ENCODE measurements around the gene TMEM87B.
A peak's percentile ranks its signal among the peaks of the same experiment; 100 is the strongest.

The TMEM87B gene

GRCh38 chr2:112054847-112055729, at the start of gene TMEM87B:
Gene TMEM87B (plus strand): TSS chr2:112055269. CDS start chr2:112055592, 323 bp downstream.
- H3K27ac Mint-ChIP-seq = peak within 1 kb of the TSS; percentile 96
- H3K4me3 Mint-ChIP-seq = peak within 1 kb of the TSS; percentile 90 to 91
- ATAC-seq (replicated peaks) = peak; percentile 75 to 76
- peak; percentile 93 for DNase-seq
- H3K36me3 Mint-ChIP-seq = peaks cover 15 to 22% of the 10 kb centered on the region in 2 donors
- H3K9me3 Mint-ChIP-seq = no peaks in the 10 kb centered on the region
- H3K27me3 Mint-ChIP-seq = no peaks in the 10 kb centered on the region
- peaks cover 17 to 31% of the 10 kb centered on the region in 2 donors for H3K4me1 Mint-ChIP-seq

GRCh38 chr2:112005406-112006075, 49.5 kb upstream of the TMEM87B start:
- no peak overlapping the region for H3K4me3 Mint-ChIP-seq
- H3K27ac Mint-ChIP-seq = no peak overlapping the region
- DNase-seq (no peak), ATAC-seq (replicated peaks) (peak; percentile 30 to 40)
- H3K36me3 Mint-ChIP-seq = no peaks in the 10 kb centered on the region
- peaks cover 25 to 26% of the 10 kb centered on the region in 2 donors for H3K4me1 Mint-ChIP-seq
- no peaks in the 10 kb centered on the region for H3K9me3 Mint-ChIP-seq
- H3K27me3 Mint-ChIP-seq = no peaks in the 10 kb centered on the region

GRCh38 chr2:112006076-112006410, 49.0 kb upstream of the TMEM87B start:
- DNase-seq (no peak), ATAC-seq (replicated peaks) (no peak)
- Mint-ChIP-seq H3K27ac (no peak overlapping the region), H3K4me1 (peaks cover 21% of the 10 kb centered on the region in 2 donors), H3K36me3 (no peaks in the 10 kb centered on the region), H3K9me3 (no peaks in the 10 kb centered on the region), H3K27me3 (no peaks in the 10 kb centered on the region), H3K4me3 (no peak overlapping the region)

GRCh38 chr2:112007493-112007892, 47.6 kb upstream of the TMEM87B start:
- Mint-ChIP-seq H3K36me3 (no peaks in the 10 kb centered on the region), H3K4me3 (no peak overlapping the region), H3K27me3 (no peaks in the 10 kb centered on the region), H3K9me3 (no peaks in the 10 kb centered on the region), H3K4me1 (peaks cover 14% of the 10 kb centered on the region in 2 donors), H3K27ac (no peak overlapping the region)
- DNase-seq (no peak), ATAC-seq (replicated peaks) (no peak)

- no peaks in the 10 kb centered on the region for H3K9me3 Mint-ChIP-seq
- no peaks in the 10 kb centered on the region for H3K36me3 Mint-ChIP-seq
- DNase-seq (no peak), ATAC-seq (replicated peaks) (no peak)
- H3K4me1 Mint-ChIP-seq = peaks cover 8 to 11% of the 10 kb centered on the region in 2 donors
- H3K27ac Mint-ChIP-seq = no peak overlapping the region
- no peak overlapping the region for H3K4me3 Mint-ChIP-seq
- H3K27me3 Mint-ChIP-seq = no peaks in the 10 kb centered on the region
Observed at GRCh38 chr2:112008910-112009485, 46.1 kb upstream of the TMEM87B start.

GRCh38 chr2:112010751-112011150, 44.3 kb upstream of the TMEM87B start:
- H3K27me3 Mint-ChIP-seq = no peaks in the 10 kb centered on the region
- no peaks in the 10 kb centered on the region for H3K9me3 Mint-ChIP-seq
- H3K4me3 Mint-ChIP-seq = no peak overlapping the region
- DNase-seq (no peak), ATAC-seq (replicated peaks) (no peak)
- H3K4me1 Mint-ChIP-seq = peaks cover 0 to 3% of the 10 kb centered on the region in 2 donors
- H3K27ac Mint-ChIP-seq = no peak overlapping the region
- H3K36me3 Mint-ChIP-seq = no peaks in the 10 kb centered on the region

GRCh38 chr2:112012556-112012955, 42.5 kb upstream of the TMEM87B start:
- Mint-ChIP-seq H3K4me1 (no peaks in the 10 kb centered on the region), H3K9me3 (no peaks in the 10 kb centered on the region), H3K36me3 (peaks cover 0 to 2% of the 10 kb centered on the region in 2 donors), H3K4me3 (no peak overlapping the region), H3K27me3 (peaks cover 3 to 6% of the 10 kb centered on the region in 2 donors), H3K27ac (no peak overlapping the region)
- no peak for DNase-seq
- ATAC-seq (replicated peaks) = peak in 1 of 2 donors; percentile 34

- H3K4me3 Mint-ChIP-seq = no peak overlapping the region
Observed at GRCh38 chr2:112018846-112019245, 36.2 kb upstream of the TMEM87B start.

GRCh38 chr2:112019569-112019982, 35.5 kb upstream of the TMEM87B start:
- H3K27me3 Mint-ChIP-seq = peaks cover 18 to 21% of the 10 kb centered on the region in 2 donors
- peaks cover 0 to 2% of the 10 kb centered on the region in 2 donors for H3K36me3 Mint-ChIP-seq
- H3K4me1 Mint-ChIP-seq = no peaks in the 10 kb centered on the region
- DNase-seq (no peak), ATAC-seq (replicated peaks) (no peak)
- H3K4me3 Mint-ChIP-seq = no peak overlapping the region
- H3K9me3 Mint-ChIP-seq = no peaks in the 10 kb centered on the region
- H3K27ac Mint-ChIP-seq = no peak overlapping the region

More at GRCh38 chr2:112018846-112019245, 36.2 kb upstream of the TMEM87B start:
- Mint-ChIP-seq H3K27ac (no peak overlapping the region), H3K36me3 (peaks cover 0 to 2% of the 10 kb centered on the region in 2 donors), H3K9me3 (no peaks in the 10 kb centered on the region), H3K4me1 (no peaks in the 10 kb centered on the region), H3K27me3 (peaks cover 18 to 21% of the 10 kb centered on the region in 2 donors)
- no peak for DNase-seq
- no peak for ATAC-seq (replicated peaks)

GRCh38 chr2:112020561-112020960, 34.5 kb upstream of the TMEM87B start:
- no peak overlapping the region for H3K4me3 Mint-ChIP-seq
- ATAC-seq (replicated peaks) = no peak
- H3K27me3 Mint-ChIP-seq = peaks cover 18 to 21% of the 10 kb centered on the region in 2 donors
- H3K36me3 Mint-ChIP-seq = peaks cover 0 to 2% of the 10 kb centered on the region in 2 donors
- H3K27ac Mint-ChIP-seq = no peak overlapping the region
- no peaks in the 10 kb centered on the region for H3K4me1 Mint-ChIP-seq
- no peaks in the 10 kb centered on the region for H3K9me3 Mint-ChIP-seq
- DNase-seq = no peak

- DNase-seq (no peak), ATAC-seq (replicated peaks) (no peak)
- Mint-ChIP-seq H3K9me3 (no peaks in the 10 kb centered on the region), H3K27me3 (peaks cover 18 to 21% of the 10 kb centered on the region in 2 donors), H3K36me3 (peaks cover 0 to 2% of the 10 kb centered on the region in 2 donors), H3K4me3 (no peak overlapping the region), H3K4me1 (no peaks in the 10 kb centered on the region), H3K27ac (no peak overlapping the region)
Observed at GRCh38 chr2:112021290-112021689, 33.8 kb upstream of the TMEM87B start.

GRCh38 chr2:112021781-112022231, 33.3 kb upstream of the TMEM87B start:
- no peaks in the 10 kb centered on the region for H3K9me3 Mint-ChIP-seq
- H3K27ac Mint-ChIP-seq = no peak overlapping the region
- no peak for DNase-seq
- ATAC-seq (replicated peaks) = no peak
- no peak overlapping the region for H3K4me3 Mint-ChIP-seq
- H3K36me3 Mint-ChIP-seq = no peaks in the 10 kb centered on the region
- H3K4me1 Mint-ChIP-seq = no peaks in the 10 kb centered on the region
- H3K27me3 Mint-ChIP-seq = peaks cover 17 to 18% of the 10 kb centered on the region in 2 donors

- DNase-seq (no peak), ATAC-seq (replicated peaks) (no peak)
- H3K27ac Mint-ChIP-seq = no peak overlapping the region
- no peaks in the 10 kb centered on the region for H3K4me1 Mint-ChIP-seq
- peaks cover 12 to 13% of the 10 kb centered on the region in 2 donors for H3K27me3 Mint-ChIP-seq
- H3K36me3 Mint-ChIP-seq = no peaks in the 10 kb centered on the region
- no peaks in the 10 kb centered on the region for H3K9me3 Mint-ChIP-seq
- H3K4me3 Mint-ChIP-seq = no peak overlapping the region
Observed at GRCh38 chr2:112023707-112024106, 31.4 kb upstream of the TMEM87B start.

GRCh38 chr2:112024231-112024630, 30.8 kb upstream of the TMEM87B start:
- no peak for DNase-seq
- Mint-ChIP-seq H3K4me3 (no peak overlapping the region), H3K4me1 (no peaks in the 10 kb centered on the region), H3K9me3 (no peaks in the 10 kb centered on the region), H3K27me3 (peaks cover 8 to 13% of the 10 kb centered on the region in 2 donors), H3K36me3 (no peaks in the 10 kb centered on the region), H3K27ac (no peak overlapping the region)
- no peak for ATAC-seq (replicated peaks)
